ENCODE data around the gene RAD51B.
"Not testable (repeated sequence)": the region's sequence is repeated elsewhere in the genome, so short reads cannot be mapped to it uniquely, and the experiment has no call there.

DNA sequence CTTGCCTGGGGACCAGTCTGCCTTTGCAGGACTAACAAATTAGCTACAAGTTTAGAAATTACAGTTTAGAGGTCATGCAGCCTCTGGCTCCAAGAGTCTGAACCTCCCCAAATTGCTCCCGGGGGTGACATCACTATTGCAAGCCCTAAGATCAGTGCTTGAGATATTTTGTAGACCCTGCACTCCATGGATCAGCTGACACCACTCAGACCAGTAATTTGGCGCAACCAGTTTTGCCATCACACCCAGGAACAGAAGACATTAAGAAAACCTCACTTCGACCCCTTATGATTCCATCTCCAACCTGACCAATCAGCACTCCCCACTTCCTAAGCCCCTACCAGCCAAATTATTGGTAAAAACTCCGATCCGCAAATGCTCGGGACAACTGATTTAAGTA lies 1.1 kb upstream of the RAD51B start:
- not testable (repeated sequence) for TF ChIP-seq CTCF (IDR thresholded peaks at IDR 0.05; ENCODE audit: poor library complexity); EZH2 (IDR thresholded peaks at IDR 0.05; ENCODE audit: borderline replicate concordance)

Data from hepatocyte (in vitro differentiated cells).